Measurements from ENCODE around the gene NAV2.

The NAV2 gene

DNA sequence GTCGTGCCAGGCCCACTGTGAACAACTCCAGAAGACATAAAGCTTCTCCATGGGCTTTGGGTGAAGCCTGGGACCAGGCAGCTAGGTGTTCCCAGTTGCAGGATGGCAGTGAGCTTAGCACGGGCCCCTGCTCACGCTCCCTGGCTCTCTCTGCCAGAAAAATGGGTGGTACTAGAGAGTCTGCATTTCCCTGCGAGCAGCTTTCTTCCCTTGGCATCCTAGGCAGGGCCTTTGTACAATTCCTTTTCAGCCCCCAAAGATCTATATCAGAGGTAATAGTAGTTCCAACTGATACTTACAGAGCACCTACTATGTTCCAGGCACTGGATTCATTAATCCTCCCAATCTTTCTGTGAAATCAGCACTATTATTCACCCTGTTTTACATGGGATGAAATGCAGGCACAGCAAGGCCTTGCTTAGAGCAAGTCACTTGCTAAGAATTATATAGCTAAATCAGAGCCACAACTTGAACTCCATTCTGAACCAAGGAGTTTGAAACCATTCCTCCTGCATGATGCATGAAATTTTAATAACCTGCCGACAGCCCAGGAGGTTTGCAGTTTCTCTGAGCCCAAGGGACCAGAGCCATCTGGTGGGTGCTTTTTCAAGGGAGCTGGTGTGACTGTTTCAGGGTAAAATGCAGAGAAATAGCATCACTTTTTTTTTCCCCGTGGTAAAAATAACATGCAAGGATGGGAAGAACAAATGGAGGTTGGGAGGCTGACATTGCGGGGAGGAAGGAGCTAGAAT is 22.7 kb downstream of the NAV2 start:
- DNase-seq (ENCODE audit: low read depth): no peak
- TF ChIP-seq CTCF (IDR thresholded peaks at IDR 0.05; ENCODE audit: insufficient read depth, low read depth, low read length, missing control alignments): no peak
- H3K4me3 ChIP-seq (ENCODE audit: low read length): no peak overlapping the region

- no peak for DNase-seq (ENCODE audit: low read depth)
- TF ChIP-seq CTCF (IDR thresholded peaks at IDR 0.05; ENCODE audit: insufficient read depth, low read depth, low read length, missing control alignments): no peak
- H3K4me3 ChIP-seq (ENCODE audit: low read length): no peak overlapping the region
Measured at GRCh38 chr11:19735909-19736498, 23.4 kb downstream of the NAV2 start.

- no peak for DNase-seq (ENCODE audit: low read depth)
- TF ChIP-seq CTCF (IDR thresholded peaks at IDR 0.05; ENCODE audit: insufficient read depth, low read depth, low read length, missing control alignments): no peak
- H3K4me3 ChIP-seq (ENCODE audit: low read length): no peak overlapping the region
Measured at GRCh38 chr11:19736831-19737230, 24.2 kb downstream of the NAV2 start.

GRCh38 chr11:19737575-19737974 is 24.9 kb downstream of the NAV2 start:
- no peak overlapping the region for H3K4me3 ChIP-seq (ENCODE audit: low read length)
- no peak for TF ChIP-seq CTCF (IDR thresholded peaks at IDR 0.05; ENCODE audit: insufficient read depth, low read depth, low read length, missing control alignments)
- DNase-seq (ENCODE audit: low read depth): no peak

- H3K4me3 ChIP-seq (ENCODE audit: low read length): no peak overlapping the region
- no peak for DNase-seq (ENCODE audit: low read depth)
- no peak for TF ChIP-seq CTCF (IDR thresholded peaks at IDR 0.05; ENCODE audit: insufficient read depth, low read depth, low read length, missing control alignments)
Measured at GRCh38 chr11:19738124-19738523, 25.5 kb downstream of the NAV2 start.

- no peak for DNase-seq (ENCODE audit: low read depth)
- TF ChIP-seq CTCF (IDR thresholded peaks at IDR 0.05; ENCODE audit: insufficient read depth, low read depth, low read length, missing control alignments): no peak
- no peak overlapping the region for H3K4me3 ChIP-seq (ENCODE audit: low read length)
Measured at GRCh38 chr11:19739872-19740271, 27.2 kb downstream of the NAV2 start.

GRCh38 chr11:19740586-19740985 is 27.9 kb downstream of the NAV2 start:
- no peak for TF ChIP-seq CTCF (IDR thresholded peaks at IDR 0.05; ENCODE audit: insufficient read depth, low read depth, low read length, missing control alignments)
- DNase-seq (ENCODE audit: low read depth): no peak
- H3K4me3 ChIP-seq (ENCODE audit: low read length): no peak overlapping the region
